KMS-11 (cell line): ENCODE data around the gene DAZAP2.
A peak's percentile ranks its signal among the peaks of the same experiment; 100 is the strongest.

Experiments
- H2AFZ ChIP-seq: fragments of 200-600 bp; sonication (generic); 2 replicates; pipeline ENCODE4 v1.6.1; 2016; ENCODE audit warnings: antibody characterized with exemption, mixed run types, low read depth
- H3K27ac ChIP-seq: fragments of 200-600 bp; sonication (generic); 2 replicates; pipeline ENCODE4 v1.6.1; 2016; ENCODE audit warnings: mild to moderate bottlenecking, mixed run types
- H3K27me3 ChIP-seq: fragments of 200-600 bp; sonication (generic); 2 replicates; pipeline ENCODE4 v1.6.1; 2017; ENCODE audit warnings: mild to moderate bottlenecking, low read depth, mixed run types, moderate library complexity; ENCODE audit not compliant: insufficient read depth
- H3K36me3 ChIP-seq: fragments of 200-600 bp; sonication (generic); 2 replicates; pipeline ENCODE4 v1.6.1; 2017; ENCODE audit warnings: mild to moderate bottlenecking, mixed run types; ENCODE audit not compliant: insufficient read depth
- H3K4me1 ChIP-seq: fragments of 200-600 bp; sonication (generic); 2 replicates; pipeline ENCODE4 v1.6.1; 2016; ENCODE audit warnings: mild to moderate bottlenecking, low read depth, mixed run types; ENCODE audit not compliant: poor library complexity, severe bottlenecking
- H3K4me2 ChIP-seq: fragments of 200-600 bp; sonication (generic); 2 replicates; pipeline ENCODE4 v1.7.0; 2016; ENCODE audit warnings: mild to moderate bottlenecking, mixed run types
- H3K4me3 ChIP-seq: fragments of 200-600 bp; sonication (generic); IDR thresholded peaks from 2 replicates; pipeline ENCODE4 v1.6.1; 2017; ENCODE audit warnings: low read depth, low read length, mixed read lengths; ENCODE audit not compliant: insufficient read depth
- H3K79me2 ChIP-seq: fragments of 200-600 bp; sonication (generic); 2 replicates; pipeline ENCODE4 v1.6.1; 2016; ENCODE audit warnings: low read depth, mixed run types; ENCODE audit not compliant: insufficient read depth
- H3K9ac ChIP-seq: fragments of 200-600 bp; sonication (generic); 2 replicates; pipeline ENCODE4 v1.6.1; 2016; ENCODE audit warnings: mild to moderate bottlenecking, mixed run types
- H4K20me1 ChIP-seq: fragments of 200-600 bp; sonication (generic); 2 replicates; pipeline ENCODE4 v1.6.1; 2016; ENCODE audit warnings: mild to moderate bottlenecking, mixed run types; ENCODE audit not compliant: insufficient read depth
- CTCF ChIP-seq: fragments of 200-600 bp; sonication (generic); conservative IDR thresholded peaks from 2 replicates; pipeline ENCODE4 v1.6.1; 2017; ENCODE audit warnings: low read depth, mild to moderate bottlenecking, antibody characterized with exemption, low read length, moderate library complexity, mixed read lengths

Gene DAZAP2

GRCh38 chr12:51238510-51239334, at the start of gene DAZAP2:
Gene DAZAP2, plus strand, starts transcription at chr12:51238826. Its CDS starts 82 bp downstream, at chr12:51238908.
- H3K4me1 ChIP-seq, result peaks cover 19% of the 10 kb centered on the region
- H2AFZ ChIP-seq, result peak within 1 kb of the TSS; percentile 98

DNA sequence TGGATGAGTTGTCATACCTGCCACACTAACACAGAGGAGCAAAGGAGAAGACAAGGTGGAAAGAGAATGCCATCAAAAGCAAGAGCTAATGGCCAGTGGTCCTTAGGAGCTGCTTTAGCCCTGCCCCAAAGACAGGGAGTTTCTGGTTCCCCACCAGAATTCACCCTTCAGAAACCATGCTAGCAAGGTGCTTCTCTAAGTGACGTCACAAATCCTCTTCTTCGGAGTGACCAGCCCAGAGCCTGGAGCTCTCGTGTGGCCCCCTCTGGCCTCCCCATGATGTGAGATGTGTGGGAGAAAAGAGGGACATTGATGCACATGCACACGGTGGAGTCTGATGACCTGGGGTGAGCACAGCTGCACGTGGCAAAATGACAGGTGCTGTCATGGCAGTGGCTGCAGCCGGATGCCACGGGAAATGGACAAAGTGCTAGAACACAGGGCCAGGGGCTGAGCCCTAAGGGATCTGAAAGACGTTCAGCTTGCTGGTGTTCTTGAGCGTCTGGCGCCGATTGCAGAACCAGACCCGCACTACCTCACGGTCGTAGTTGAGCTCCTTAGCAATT, 48.8 kb upstream of the DAZAP2 start:
- Histone ChIP-seq H3K36me3 (no peaks in the 10 kb centered on the region), H3K79me2 (no peaks in the 10 kb centered on the region), H3K4me1 (peaks cover 40% of the 10 kb centered on the region), H2AFZ (no peak overlapping the region), H3K27ac (no peak overlapping the region), H3K9ac (no peak overlapping the region), H3K4me3 (no peak overlapping the region), H3K4me2 (peak overlapping the region; percentile 56; the same call in 1 of the 2 replicates), H3K27me3 (no peaks in the 10 kb centered on the region), H4K20me1 (no peaks in the 10 kb centered on the region)
- TF ChIP-seq CTCF, result no peak

More at GRCh38 chr12:51238510-51239334, at the start of gene DAZAP2:
- Histone ChIP-seq H3K27ac (peak within 1 kb of the TSS; percentile 99), H3K36me3 (peaks cover 7% of the 10 kb centered on the region; the same call in 1 of the 2 replicates), H3K27me3 (no peaks in the 10 kb centered on the region), H3K4me2 (peak within 1 kb of the TSS; percentile 99), H3K79me2 (peaks cover 16% of the 10 kb centered on the region), H4K20me1 (no peaks in the 10 kb centered on the region), H3K9ac (peak within 1 kb of the TSS; percentile 100), H3K4me3 (no peak within 1 kb of the TSS)
- TF ChIP-seq CTCF, result no peak

GRCh38 chr12:51190820-51191219, 47.8 kb upstream of the DAZAP2 start:
- Histone ChIP-seq H3K4me2 (no peak overlapping the region), H3K27ac (no peak overlapping the region), H3K79me2 (no peaks in the 10 kb centered on the region), H3K9ac (no peak overlapping the region), H2AFZ (no peak overlapping the region), H3K4me3 (no peak overlapping the region), H4K20me1 (no peaks in the 10 kb centered on the region), H3K36me3 (no peaks in the 10 kb centered on the region), H3K4me1 (peaks cover 40% of the 10 kb centered on the region), H3K27me3 (no peaks in the 10 kb centered on the region)
- no peak for TF ChIP-seq CTCF

DNA sequence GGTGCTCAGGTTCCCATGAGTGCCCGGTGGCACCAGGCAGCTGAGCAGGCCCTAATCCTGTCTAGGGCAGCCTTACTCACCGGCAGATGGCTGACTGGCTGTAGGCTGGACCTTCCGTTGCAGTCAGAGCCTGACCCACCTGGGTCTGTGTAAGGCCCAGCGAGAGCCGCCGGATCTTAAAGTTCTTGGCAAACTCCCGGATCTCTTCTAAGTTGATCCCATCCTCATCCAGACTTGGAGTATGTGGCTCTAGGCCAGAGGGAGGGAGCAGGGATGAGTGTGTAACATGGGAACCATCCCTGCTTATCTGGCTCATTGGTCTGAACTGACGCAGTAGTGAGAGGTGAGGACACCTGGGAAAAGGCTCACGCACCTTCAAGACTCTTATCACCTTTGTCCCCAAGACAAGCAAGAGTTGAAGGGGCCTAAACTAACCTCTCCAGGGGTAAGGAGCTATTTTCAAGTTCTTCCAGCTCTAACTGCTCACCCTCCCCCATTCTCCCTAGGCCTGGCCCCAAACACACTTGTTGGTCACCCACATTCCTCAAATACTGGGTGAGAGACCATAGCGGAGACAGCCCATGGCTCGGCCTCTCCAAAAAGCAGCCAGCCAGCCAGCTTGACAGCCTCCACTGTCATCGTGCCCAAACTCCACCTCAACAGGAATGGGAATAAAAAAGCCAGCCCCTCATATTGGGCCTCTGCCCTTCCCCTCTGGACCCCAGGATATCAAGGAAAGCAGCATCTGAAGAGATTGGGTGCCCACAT, 46.9 kb upstream of the DAZAP2 start:
- Histone ChIP-seq H3K4me2 (no peak overlapping the region), H3K9ac (no peak overlapping the region), H4K20me1 (no peaks in the 10 kb centered on the region), H3K27me3 (no peaks in the 10 kb centered on the region), H3K4me3 (no peak overlapping the region), H3K79me2 (no peaks in the 10 kb centered on the region), H3K27ac (no peak overlapping the region), H3K36me3 (no peaks in the 10 kb centered on the region), H2AFZ (no peak overlapping the region), H3K4me1 (peaks cover 33% of the 10 kb centered on the region)
- TF ChIP-seq CTCF, result no peak
